ENCODE measurements around the gene CHAF1A.

CHAF1A gene

DNA sequence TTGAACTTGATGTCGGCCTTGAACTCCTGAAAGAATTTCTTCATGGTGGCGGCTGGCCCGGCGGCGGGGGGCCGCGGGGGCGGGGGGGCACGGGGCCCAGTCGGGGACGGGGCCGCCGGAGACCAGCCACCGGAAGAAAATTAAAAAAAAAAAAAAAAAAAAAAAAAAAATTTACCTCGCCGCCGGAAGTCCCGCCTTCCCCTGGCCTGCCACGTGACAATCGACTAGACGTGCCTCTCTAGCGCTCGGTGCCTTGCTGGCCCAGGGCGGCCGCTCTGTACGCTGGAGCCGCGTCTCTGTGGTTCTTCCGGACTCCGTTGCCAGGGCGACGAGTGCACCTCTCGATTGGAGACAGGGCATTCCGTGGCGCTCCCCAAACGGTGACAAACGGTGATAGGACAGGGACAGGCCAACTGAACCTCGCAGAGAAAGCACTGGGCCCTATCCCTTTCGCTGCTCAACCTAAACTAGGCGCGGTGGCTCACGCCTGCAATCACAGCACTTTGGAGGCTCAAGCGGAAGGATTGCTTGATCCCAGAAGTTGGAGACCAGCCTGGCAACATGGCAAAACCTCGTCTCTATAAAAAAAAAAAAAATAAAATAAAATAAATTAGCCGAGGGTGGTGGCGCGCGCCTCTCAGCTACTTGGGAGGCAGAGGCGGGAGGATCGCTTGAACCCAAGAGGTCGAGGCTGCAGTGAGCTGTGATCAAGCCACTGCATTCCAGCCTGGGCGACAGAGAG lies 55.4 kb downstream of the CHAF1A start, which contains the start of gene UBXN6 (continued):
- TF ChIP-seq ZNF518A (tag by site-specific recombination; conservative IDR thresholded peaks at IDR 0.05; ENCODE audit: low read depth) (peak; percentile 33), ZNF777 (tag by site-specific recombination; IDR thresholded peaks at IDR 0.05; ENCODE audit: borderline replicate concordance) (no peak), ZNF335 (tag by site-specific recombination; conservative IDR thresholded peaks at IDR 0.05) (peak; percentile 66), ZNF704 (tag by site-specific recombination; IDR thresholded peaks at IDR 0.05) (no peak), YY2 (tag by site-specific recombination; IDR thresholded peaks at IDR 0.05) (no peak), ZEB2 (tag by site-specific recombination; IDR thresholded peaks at IDR 0.05) (peak; percentile 50; the same call in 1 of the 2 replicates), REPIN1 (tag by site-specific recombination; IDR thresholded peaks at IDR 0.05; ENCODE audit: low read depth) (no peak), ZNF341 (tag by site-specific recombination; IDR thresholded peaks at IDR 0.05; ENCODE audit: low read depth) (peak; percentile 77), ZNF112 (tag by site-specific recombination; IDR thresholded peaks at IDR 0.05) (no peak), IKZF3 (tag by site-specific recombination; IDR thresholded peaks at IDR 0.05) (no peak), WT1 (tag by site-specific recombination; IDR thresholded peaks at IDR 0.05) (no peak), ZNF561 (tag by site-specific recombination; IDR thresholded peaks at IDR 0.05; ENCODE audit: borderline replicate concordance) (no peak), ZNF776 (tag by site-specific recombination; IDR thresholded peaks at IDR 0.05; ENCODE audit: borderline replicate concordance) (no peak), ZNF280D (tag by site-specific recombination; IDR thresholded peaks at IDR 0.05) (no peak), ZNF121 (tag by site-specific recombination; IDR thresholded peaks at IDR 0.05) (no peak), ZNF580 (tag by site-specific recombination; IDR thresholded peaks at IDR 0.05) (no peak), MYNN (tag by site-specific recombination; IDR thresholded peaks at IDR 0.05; ENCODE audit: borderline replicate concordance) (no peak), ZNF184 (tag by site-specific recombination; IDR thresholded peaks at IDR 0.05) (no peak), GFI1B (tag by site-specific recombination; IDR thresholded peaks at IDR 0.05) (no peak), ZNF621 (tag by site-specific recombination; IDR thresholded peaks at IDR 0.05) (no peak), ZNF169 (tag by site-specific recombination; IDR thresholded peaks at IDR 0.05) (no peak), YY1 (tag by site-specific recombination; IDR thresholded peaks at IDR 0.05) (no peak)
- TF ChIP-seq, protein P1, sequence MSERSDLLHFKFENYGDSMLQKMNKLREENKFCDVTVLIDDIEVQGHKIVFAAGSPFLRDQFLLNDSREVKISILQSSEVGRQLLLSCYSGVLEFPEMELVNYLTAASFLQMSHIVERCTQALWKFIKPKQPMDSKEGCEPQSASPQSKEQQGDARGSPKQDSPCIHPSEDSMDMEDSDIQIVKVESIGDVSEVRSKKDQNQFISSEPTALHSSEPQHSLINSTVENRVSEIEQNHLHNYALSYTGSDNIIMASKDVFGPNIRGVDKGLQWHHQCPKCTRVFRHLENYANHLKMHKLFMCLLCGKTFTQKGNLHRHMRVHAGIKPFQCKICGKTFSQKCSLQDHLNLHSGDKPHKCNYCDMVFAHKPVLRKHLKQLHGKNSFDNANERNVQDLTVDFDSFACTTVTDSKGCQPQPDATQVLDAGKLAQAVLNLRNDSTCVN (tag by site-specific recombination; optimal IDR thresholded peaks at IDR 0.05): peak; percentile 14
- TF ChIP-seq, protein P2, sequence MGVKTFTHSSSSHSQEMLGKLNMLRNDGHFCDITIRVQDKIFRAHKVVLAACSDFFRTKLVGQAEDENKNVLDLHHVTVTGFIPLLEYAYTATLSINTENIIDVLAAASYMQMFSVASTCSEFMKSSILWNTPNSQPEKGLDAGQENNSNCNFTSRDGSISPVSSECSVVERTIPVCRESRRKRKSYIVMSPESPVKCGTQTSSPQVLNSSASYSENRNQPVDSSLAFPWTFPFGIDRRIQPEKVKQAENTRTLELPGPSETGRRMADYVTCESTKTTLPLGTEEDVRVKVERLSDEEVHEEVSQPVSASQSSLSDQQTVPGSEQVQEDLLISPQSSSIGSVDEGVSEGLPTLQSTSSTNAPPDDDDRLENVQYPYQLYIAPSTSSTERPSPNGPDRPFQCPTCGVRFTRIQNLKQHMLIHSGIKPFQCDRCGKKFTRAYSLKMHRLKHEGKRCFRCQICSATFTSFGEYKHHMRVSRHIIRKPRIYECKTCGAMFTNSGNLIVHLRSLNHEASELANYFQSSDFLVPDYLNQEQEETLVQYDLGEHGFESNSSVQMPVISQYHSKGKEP (tag by site-specific recombination; IDR thresholded peaks at IDR 0.05): no peak
- TF ChIP-seq, protein P3, sequence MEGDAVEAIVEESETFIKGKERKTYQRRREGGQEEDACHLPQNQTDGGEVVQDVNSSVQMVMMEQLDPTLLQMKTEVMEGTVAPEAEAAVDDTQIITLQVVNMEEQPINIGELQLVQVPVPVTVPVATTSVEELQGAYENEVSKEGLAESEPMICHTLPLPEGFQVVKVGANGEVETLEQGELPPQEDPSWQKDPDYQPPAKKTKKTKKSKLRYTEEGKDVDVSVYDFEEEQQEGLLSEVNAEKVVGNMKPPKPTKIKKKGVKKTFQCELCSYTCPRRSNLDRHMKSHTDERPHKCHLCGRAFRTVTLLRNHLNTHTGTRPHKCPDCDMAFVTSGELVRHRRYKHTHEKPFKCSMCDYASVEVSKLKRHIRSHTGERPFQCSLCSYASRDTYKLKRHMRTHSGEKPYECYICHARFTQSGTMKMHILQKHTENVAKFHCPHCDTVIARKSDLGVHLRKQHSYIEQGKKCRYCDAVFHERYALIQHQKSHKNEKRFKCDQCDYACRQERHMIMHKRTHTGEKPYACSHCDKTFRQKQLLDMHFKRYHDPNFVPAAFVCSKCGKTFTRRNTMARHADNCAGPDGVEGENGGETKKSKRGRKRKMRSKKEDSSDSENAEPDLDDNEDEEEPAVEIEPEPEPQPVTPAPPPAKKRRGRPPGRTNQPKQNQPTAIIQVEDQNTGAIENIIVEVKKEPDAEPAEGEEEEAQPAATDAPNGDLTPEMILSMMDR (tag by site-specific recombination; IDR thresholded peaks at IDR 0.05): no peak

Measured in HEK293 (cell line).